BLaER1 treated with 17β-estradiol and CSF1 and Interleukin-3, amounts not matched to agents 10 nM and 100 nM (cell line): ENCODE measurements around the gene UPP1.

Experiments used
- H3K27ac ChIP-seq, 11 experiments: shearing (Covaris generic); formaldehyde crosslinking; 2 replicates each; pipeline ENCODE4 v1.8.1; 2022
- H3K27me3 ChIP-seq, 11 experiments: shearing (Covaris generic); formaldehyde crosslinking; 2 replicates each; pipeline ENCODE4 v1.8.1; 2022
- H3K36me3 ChIP-seq, 11 experiments: shearing (Covaris generic); formaldehyde crosslinking; 2 replicates each; pipeline ENCODE4 v1.8.1; 2022
- H3K4me1 ChIP-seq, 10 experiments: shearing (Covaris generic); formaldehyde crosslinking; 2 replicates each; pipeline ENCODE4 v1.8.1; 2022
- H3K4me2 ChIP-seq, 11 experiments: shearing (Covaris generic); formaldehyde crosslinking; 2 replicates each; pipeline ENCODE4 v1.8.1; 2022
- H3K4me3 ChIP-seq, 10 experiments: shearing (Covaris generic); formaldehyde crosslinking; 2 replicates each; pipeline ENCODE4 v1.8.1; 2022
- H3K9ac ChIP-seq, 11 experiments: shearing (Covaris generic); formaldehyde crosslinking; 2 replicates each; pipeline ENCODE4 v1.8.1; 2022
- H3K9me3 ChIP-seq, 11 experiments: shearing (Covaris generic); formaldehyde crosslinking; replicated peaks in 1 of 11; 2 replicates each; pipeline ENCODE4 v1.8.1; 2022
- H4K20me1 ChIP-seq, 11 experiments: shearing (Covaris generic); formaldehyde crosslinking; 2 replicates each; pipeline ENCODE4 v1.8.1; 2022
- Cebpa-rat ChIP-seq, 11 experiments: shearing (Covaris generic); IDR thresholded peaks; 2 replicates each; pipeline ENCODE4 v1.8.1; 2022

UPP1 gene

GRCh38 chr7:48149058-48149457, 60.0 kb downstream of the UPP1 start:
- Histone ChIP-seq H3K4me1 (no peaks in the 10 kb centered on the region), H3K4me3 (no peak overlapping the region), H4K20me1 (no peaks in the 10 kb centered on the region), H3K9ac (no peak overlapping the region), H3K27me3 (no peaks in the 10 kb centered on the region), H3K36me3 (no peaks in the 10 kb centered on the region), H3K27ac (no peak overlapping the region), H3K9me3 (peaks cover 0 to 13% (median 6%) of the 10 kb centered on the region in 11 experiments; a peak in 6 of 22 replicates), H3K4me2 (no peak overlapping the region)
- TF ChIP-seq Cebpa-rat (IDR thresholded peaks at IDR 0.05): no peak

GRCh38 chr7:48150086-48150485, 61.0 kb downstream of the UPP1 start:
- Histone ChIP-seq H3K27me3 (no peaks in the 10 kb centered on the region), H3K9ac (no peak overlapping the region), H3K4me3 (no peak overlapping the region), H3K4me2 (no peak overlapping the region), H3K9me3 (peaks cover 0 to 18% (median 7%) of the 10 kb centered on the region in 11 experiments; a peak in 7 of 22 replicates), H3K36me3 (no peaks in the 10 kb centered on the region), H4K20me1 (no peaks in the 10 kb centered on the region), H3K27ac (no peak overlapping the region), H3K4me1 (no peaks in the 10 kb centered on the region)
- TF ChIP-seq Cebpa-rat (IDR thresholded peaks at IDR 0.05): no peak

DNA sequence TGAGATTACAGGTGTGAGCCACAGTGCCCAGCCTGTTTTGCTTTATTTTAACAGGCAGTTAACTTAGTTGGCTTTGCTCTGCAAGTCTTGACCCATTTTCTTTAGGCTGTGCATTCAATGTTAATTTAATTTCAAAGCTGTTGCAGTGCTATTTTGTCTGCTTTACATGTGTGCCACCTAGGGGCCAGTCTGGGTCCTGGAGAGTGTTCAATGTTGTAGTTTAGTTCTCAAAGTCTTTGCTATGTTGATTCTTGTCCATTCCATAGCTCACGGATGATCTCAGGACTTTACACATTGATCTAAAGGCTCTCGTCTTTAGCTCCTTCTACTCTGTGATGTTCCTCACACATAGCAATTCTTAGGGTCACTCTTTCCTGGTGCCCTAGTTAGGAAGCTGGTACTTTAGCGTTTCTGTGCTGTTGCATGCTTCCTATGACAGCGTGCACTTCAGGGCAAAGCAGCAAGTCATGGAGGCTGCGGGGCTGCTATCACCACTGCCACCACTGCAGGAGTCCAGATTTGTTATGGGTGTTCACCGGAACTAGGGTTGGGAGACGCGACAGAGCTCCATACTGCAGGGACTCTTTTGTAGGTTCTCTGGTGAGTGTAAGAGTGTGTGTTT, 65.8 kb downstream of the UPP1 start:
- Histone ChIP-seq H3K4me2 (no peak overlapping the region), H3K4me1 (no peaks in the 10 kb centered on the region; a peak in 1 of 20 replicates), H4K20me1 (no peaks in the 10 kb centered on the region), H3K27ac (no peak overlapping the region), H3K9me3 (peaks cover 0 to 18% (median 7%) of the 10 kb centered on the region in 11 experiments; a peak in 7 of 22 replicates), H3K9ac (no peak overlapping the region), H3K27me3 (no peaks in the 10 kb centered on the region), H3K36me3 (no peaks in the 10 kb centered on the region), H3K4me3 (no peak overlapping the region)
- TF ChIP-seq Cebpa-rat (IDR thresholded peaks at IDR 0.05): no peak
